ENCODE measurements around the gene FFAR2. TPM values are rescaled to one million over a fixed set of nuclear protein-coding genes. Genes with fewer than 3 reads are reported as not detected.

Gene FFAR2
- total RNA-seq (2022) (not detected in 2 replicates), Bru-seq, nascent RNA (not detected), BruChase-seq, experiment 1, labeled RNA remaining after a 2-hour chase (percentile 14 among the genes with signal in this experiment), BruChase-seq, experiment 2, labeled RNA remaining after a 6-hour chase (not detected)
- long read RNA-seq: 0 reads

GRCh38 chr19:35447606-35448469, at the start of gene FFAR2:
Gene FFAR2, plus strand, starts transcription at chr19:35448257. Its CDS starts 1,458 bp downstream, at chr19:35449715.
- DNase-seq: no peak
- Histone ChIP-seq H3K9me3 (no peaks in the 10 kb centered on the region), H3K36me3 (ENCODE audit: control insufficient read depth, insufficient read depth, low read length) (no peaks in the 10 kb centered on the region), H3K27me3 (replicated peaks; ENCODE audit: control insufficient read depth, insufficient read depth, low read length) (no peaks in the 10 kb centered on the region), H3K4me3 (ENCODE audit: low read depth, low read length) (no peak within 1 kb of the TSS), H3K4me1 (peaks cover 4% of the 10 kb centered on the region; the same call in 1 of the 2 replicates)
- CTCF ChIA-PET: no interaction called here
- TF ChIP-seq, protein P1, sequence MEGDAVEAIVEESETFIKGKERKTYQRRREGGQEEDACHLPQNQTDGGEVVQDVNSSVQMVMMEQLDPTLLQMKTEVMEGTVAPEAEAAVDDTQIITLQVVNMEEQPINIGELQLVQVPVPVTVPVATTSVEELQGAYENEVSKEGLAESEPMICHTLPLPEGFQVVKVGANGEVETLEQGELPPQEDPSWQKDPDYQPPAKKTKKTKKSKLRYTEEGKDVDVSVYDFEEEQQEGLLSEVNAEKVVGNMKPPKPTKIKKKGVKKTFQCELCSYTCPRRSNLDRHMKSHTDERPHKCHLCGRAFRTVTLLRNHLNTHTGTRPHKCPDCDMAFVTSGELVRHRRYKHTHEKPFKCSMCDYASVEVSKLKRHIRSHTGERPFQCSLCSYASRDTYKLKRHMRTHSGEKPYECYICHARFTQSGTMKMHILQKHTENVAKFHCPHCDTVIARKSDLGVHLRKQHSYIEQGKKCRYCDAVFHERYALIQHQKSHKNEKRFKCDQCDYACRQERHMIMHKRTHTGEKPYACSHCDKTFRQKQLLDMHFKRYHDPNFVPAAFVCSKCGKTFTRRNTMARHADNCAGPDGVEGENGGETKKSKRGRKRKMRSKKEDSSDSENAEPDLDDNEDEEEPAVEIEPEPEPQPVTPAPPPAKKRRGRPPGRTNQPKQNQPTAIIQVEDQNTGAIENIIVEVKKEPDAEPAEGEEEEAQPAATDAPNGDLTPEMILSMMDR (IDR thresholded peaks at IDR 0.05; ENCODE audit: insufficient read depth in 1 of 2, low read depth in 1 of 2, low read length in 1 of 2, severe bottlenecking in 1 of 2, unreplicated experiment in 1 of 2): no peak
- peaks cover 7% of the 10 kb centered on the region for H3K4me1 Mint-ChIP-seq (ENCODE audit: low read depth, unreplicated experiment)
- H3K36me3 Mint-ChIP-seq (ENCODE audit: insufficient read depth, unreplicated experiment): no peaks in the 10 kb centered on the region
- intact Hi-C loops (cut with micrococcal nuclease; ENCODE audit: unreplicated experiment): no loop called here
- H3K27ac Mint-ChIP-seq (ENCODE audit: unreplicated experiment): peak within 1 kb of the TSS; percentile 40
- POLR2A ChIA-PET: interaction anchor here (0.6 kb wide), 1 partner anchor 192 kb away, joined by 3 read pairs; no protein-coding TSS in a partner anchor
- H3K9me3 Mint-ChIP-seq (ENCODE audit: unreplicated experiment): no peaks in the 10 kb centered on the region
- BruUV-seq (replicated peaks): no TSS peak
- no peak within 1 kb of the TSS for H3K4me3 Mint-ChIP-seq (ENCODE audit: unreplicated experiment)
- H3K27me3 Mint-ChIP-seq (ENCODE audit: insufficient read depth, unreplicated experiment): no peaks in the 10 kb centered on the region

DNA sequence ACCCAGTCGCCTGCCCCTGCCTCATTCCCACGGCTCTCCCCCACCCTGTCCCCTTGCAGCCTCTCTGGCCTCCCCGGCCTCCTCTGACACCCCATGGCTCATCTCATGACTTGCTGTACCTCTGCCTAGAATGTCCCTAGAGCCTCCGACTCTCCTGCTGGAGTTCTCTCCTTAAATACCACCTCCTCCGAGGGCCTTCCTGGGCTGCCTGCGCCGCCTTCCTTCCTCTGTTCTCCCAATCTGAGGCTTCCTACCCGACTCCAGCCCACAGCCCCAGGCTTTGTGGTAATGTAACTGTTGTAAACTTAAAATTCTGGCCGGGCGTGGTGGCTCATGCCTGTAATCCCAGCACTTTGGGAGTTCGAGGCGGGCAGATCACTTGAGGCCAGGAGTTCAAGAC, 49.5 kb upstream of the FFAR2 start:
- TF ChIP-seq, protein P1 (IDR thresholded peaks at IDR 0.05; ENCODE audit: insufficient read depth in 1 of 2, low read depth in 1 of 2, low read length in 1 of 2, severe bottlenecking in 1 of 2, unreplicated experiment in 1 of 2): no peak
- POLR2A ChIA-PET: no interaction called here
- no peaks in the 10 kb centered on the region; the same call in 1 of the 2 replicates for H3K4me1 ChIP-seq
- DNase-seq: no peak
- no peaks in the 10 kb centered on the region for H3K27me3 ChIP-seq (replicated peaks; ENCODE audit: control insufficient read depth, insufficient read depth, low read length)
- intact Hi-C loops (cut with micrococcal nuclease; ENCODE audit: unreplicated experiment): no loop called here
- no peaks in the 10 kb centered on the region for H3K9me3 ChIP-seq
- H3K36me3 ChIP-seq (ENCODE audit: control insufficient read depth, insufficient read depth, low read length): no peaks in the 10 kb centered on the region
- Mint-ChIP-seq H3K36me3 (ENCODE audit: insufficient read depth, unreplicated experiment) (no peaks in the 10 kb centered on the region), H3K9me3 (ENCODE audit: unreplicated experiment) (no peaks in the 10 kb centered on the region), H3K4me3 (ENCODE audit: unreplicated experiment) (no peak overlapping the region), H3K4me1 (ENCODE audit: low read depth, unreplicated experiment) (no peaks in the 10 kb centered on the region), H3K27ac (ENCODE audit: unreplicated experiment) (no peak overlapping the region), H3K27me3 (ENCODE audit: insufficient read depth, unreplicated experiment) (no peaks in the 10 kb centered on the region)
- BruUV-seq (replicated peaks): no TSS peak
- H3K4me3 ChIP-seq (ENCODE audit: low read depth, low read length): no peak overlapping the region
- CTCF ChIA-PET: no interaction called here

GRCh38 chr19:35399231-35399630, 48.8 kb upstream of the FFAR2 start:
- intact Hi-C loops (cut with micrococcal nuclease; ENCODE audit: unreplicated experiment): no loop called here
- Histone ChIP-seq H3K4me1 (no peaks in the 10 kb centered on the region; the same call in 1 of the 2 replicates), H3K9me3 (no peaks in the 10 kb centered on the region), H3K27me3 (replicated peaks; ENCODE audit: control insufficient read depth, insufficient read depth, low read length) (no peaks in the 10 kb centered on the region), H3K36me3 (ENCODE audit: control insufficient read depth, insufficient read depth, low read length) (no peaks in the 10 kb centered on the region), H3K4me3 (ENCODE audit: low read depth, low read length) (no peak overlapping the region)
- no TSS peak for BruUV-seq (replicated peaks)
- TF ChIP-seq, protein P1 (IDR thresholded peaks at IDR 0.05; ENCODE audit: insufficient read depth in 1 of 2, low read depth in 1 of 2, low read length in 1 of 2, severe bottlenecking in 1 of 2, unreplicated experiment in 1 of 2): no peak
- no peak for DNase-seq
- ChIA-PET POLR2A (no interaction called here), CTCF (interaction anchor here (0.6 kb wide), 1 partner anchor 57 kb away, joined by 3 read pairs; no protein-coding TSS in a partner anchor)
- Mint-ChIP-seq H3K9me3 (ENCODE audit: unreplicated experiment) (no peaks in the 10 kb centered on the region), H3K4me3 (ENCODE audit: unreplicated experiment) (no peak overlapping the region), H3K36me3 (ENCODE audit: insufficient read depth, unreplicated experiment) (no peaks in the 10 kb centered on the region), H3K4me1 (ENCODE audit: low read depth, unreplicated experiment) (no peaks in the 10 kb centered on the region), H3K27me3 (ENCODE audit: insufficient read depth, unreplicated experiment) (no peaks in the 10 kb centered on the region), H3K27ac (ENCODE audit: unreplicated experiment) (no peak overlapping the region)

Measured in Caco-2 (cell line).